Keratinocyte (primary cell): Measurements from ENCODE around the gene MUC21.

Experiments used
- EZH2 ChIP-seq: IDR thresholded peaks from one replicate; pipeline ENCODE4 v1.6.1; 2012; ENCODE audit warnings: inconsistent platforms, mild to moderate bottlenecking, low read length, moderate library complexity
- TF ChIP-seq, protein P1 (sequence below), 3 experiments: IDR thresholded peaks in 1 of 3; conservative IDR thresholded peaks in 1 of 3; optimal IDR thresholded peaks in 1 of 3; 2 replicates in 2 of 3; 3 replicates in 1 of 3; pipeline versions ENCODE3 to v1.5.1; 2011; ENCODE audit warnings: low read length in 3 of 3, mild to moderate bottlenecking in 3 of 3, moderate library complexity in 2 of 3, control low read depth in 1 of 3, inconsistent platforms in 1 of 3; ENCODE audit not compliant: insufficient read depth in 2 of 3; ENCODE audit errors: extremely low read depth in 1 of 3

DNA sequence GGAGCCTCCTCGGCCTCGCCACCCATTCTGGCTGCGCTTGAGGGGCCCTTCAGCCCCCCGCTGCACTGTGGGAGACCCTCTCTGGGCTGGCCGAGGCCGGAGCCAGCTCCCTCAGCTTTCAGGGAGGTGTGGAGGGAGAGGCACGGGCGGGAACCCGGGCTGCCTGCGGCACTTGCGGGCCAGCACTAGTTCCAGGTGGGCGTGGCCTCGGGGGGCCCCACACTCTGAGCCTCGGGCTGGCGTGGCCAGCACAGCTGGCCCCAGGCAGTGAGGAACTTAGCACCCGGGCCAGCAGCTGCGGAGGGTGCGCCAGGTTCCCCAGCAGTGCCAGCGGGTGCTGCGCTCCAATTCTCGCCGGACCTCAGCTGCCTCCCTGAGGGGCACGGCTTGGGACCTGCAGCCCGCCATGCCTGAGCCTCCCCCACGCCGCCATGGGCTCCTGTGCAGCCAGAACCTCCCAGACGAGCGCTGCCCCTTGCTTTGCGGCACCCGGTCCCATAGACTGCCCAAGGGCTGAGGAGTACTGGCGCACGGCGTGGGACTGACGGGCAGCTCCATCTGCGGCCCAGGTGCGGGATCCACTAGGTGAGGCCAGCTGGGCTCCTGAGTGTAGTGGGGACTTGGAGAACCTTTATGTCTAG is 33.3 kb downstream of the MUC21 start:
- TF ChIP-seq, protein P1, sequence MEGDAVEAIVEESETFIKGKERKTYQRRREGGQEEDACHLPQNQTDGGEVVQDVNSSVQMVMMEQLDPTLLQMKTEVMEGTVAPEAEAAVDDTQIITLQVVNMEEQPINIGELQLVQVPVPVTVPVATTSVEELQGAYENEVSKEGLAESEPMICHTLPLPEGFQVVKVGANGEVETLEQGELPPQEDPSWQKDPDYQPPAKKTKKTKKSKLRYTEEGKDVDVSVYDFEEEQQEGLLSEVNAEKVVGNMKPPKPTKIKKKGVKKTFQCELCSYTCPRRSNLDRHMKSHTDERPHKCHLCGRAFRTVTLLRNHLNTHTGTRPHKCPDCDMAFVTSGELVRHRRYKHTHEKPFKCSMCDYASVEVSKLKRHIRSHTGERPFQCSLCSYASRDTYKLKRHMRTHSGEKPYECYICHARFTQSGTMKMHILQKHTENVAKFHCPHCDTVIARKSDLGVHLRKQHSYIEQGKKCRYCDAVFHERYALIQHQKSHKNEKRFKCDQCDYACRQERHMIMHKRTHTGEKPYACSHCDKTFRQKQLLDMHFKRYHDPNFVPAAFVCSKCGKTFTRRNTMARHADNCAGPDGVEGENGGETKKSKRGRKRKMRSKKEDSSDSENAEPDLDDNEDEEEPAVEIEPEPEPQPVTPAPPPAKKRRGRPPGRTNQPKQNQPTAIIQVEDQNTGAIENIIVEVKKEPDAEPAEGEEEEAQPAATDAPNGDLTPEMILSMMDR (optimal IDR thresholded peaks at IDR 0.05 in 1 of 3, IDR thresholded peaks at IDR 0.05 in 1 of 3, conservative IDR thresholded peaks at IDR 0.05 in 1 of 3; ENCODE audit: extremely low read depth in 1 of 3, insufficient read depth in 2 of 3, low read length in 3 of 3), result no peak
- no peak for TF ChIP-seq EZH2
